GM15510 (cell line): ENCODE results near the gene ZMIZ1.

Source experiments
- POLR2A ChIP-seq: IDR thresholded peaks from 3 replicates; pipeline ENCODE4 v1.6.1; 2011; ENCODE audit warnings: borderline replicate concordance; ENCODE audit not compliant: insufficient read length; ENCODE audit errors: extremely low read depth

Gene ZMIZ1

DNA sequence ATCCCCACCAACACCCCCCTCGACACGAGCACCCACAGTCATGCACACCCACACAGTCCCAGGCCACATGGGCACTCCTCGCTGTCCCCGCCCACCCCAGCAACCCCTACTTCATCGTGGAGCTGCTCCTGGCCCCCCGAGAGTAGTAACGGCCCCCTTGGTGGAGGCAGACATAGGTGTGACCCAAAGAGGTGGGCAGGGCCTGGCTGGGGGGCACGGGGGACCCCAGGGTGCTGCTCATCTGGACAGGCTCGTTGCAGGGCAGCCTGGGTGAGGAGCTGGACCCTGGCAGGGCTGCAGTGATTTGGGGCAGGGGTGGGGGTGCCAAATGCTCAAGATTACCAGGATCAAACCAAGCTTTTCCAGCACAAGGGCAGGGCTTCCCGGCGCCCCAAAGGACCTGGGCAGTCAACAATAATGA lies 42.4 kb upstream of the ZMIZ1 start:
- no peak for TF ChIP-seq POLR2A

DNA sequence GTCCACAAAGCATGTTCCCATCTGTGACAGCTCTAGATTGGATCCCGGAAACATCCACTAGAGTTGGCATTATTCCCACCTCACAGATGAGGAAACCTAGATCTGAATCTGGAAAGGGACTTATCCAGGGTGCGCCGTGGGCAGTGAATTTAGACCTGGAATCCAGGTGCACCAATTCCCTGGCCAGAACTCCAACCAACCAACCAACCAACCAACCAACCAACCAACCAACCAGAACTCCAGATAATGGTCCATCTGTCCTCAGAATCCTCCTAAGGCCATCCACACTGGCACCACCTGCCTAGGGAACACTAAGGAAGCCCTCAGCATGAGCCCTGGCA lies 42.0 kb upstream of the ZMIZ1 start:
- TF ChIP-seq POLR2A: no peak

DNA sequence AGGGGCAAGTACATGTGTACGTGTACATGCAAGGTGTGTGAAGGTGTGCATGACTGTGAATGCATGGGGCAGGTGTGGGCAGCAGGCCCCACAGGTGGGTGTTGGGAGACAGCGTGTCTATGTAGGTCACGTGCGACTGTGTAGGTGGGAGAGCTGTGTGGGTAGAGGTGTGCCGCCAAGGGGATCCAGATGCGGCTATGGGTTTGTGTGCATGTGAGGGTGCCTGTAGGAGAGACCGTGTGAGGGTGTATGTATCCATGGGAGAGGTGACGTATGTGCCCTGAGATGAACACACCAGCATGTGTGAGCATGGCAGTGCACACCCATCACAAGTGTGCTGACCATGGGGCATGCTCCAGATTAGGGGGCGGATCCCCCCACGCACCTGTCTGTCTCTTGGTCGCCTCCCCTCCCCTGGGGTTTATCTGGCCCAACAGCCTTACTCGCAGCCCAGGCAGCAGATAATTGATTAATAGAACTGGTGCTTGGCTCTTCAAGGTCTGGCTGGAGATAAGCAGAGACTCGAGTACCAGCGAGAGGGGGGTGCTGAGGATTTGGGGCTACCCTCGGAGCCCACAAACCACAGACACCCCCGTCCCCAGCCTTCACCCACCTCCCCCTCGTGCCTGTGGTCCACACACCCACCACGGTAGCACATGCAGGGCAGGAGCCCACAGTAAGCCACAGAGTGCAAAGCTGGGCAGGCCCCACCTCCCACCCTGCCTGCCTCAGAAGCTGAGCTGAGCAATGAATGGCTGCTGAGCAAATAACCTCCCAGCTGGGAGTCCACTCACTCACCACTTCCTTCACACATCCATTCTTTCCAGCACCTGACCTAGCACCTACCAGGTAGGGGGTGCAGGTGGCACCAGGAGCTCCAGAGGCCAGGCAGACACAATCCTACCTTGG lies 41.4 kb upstream of the ZMIZ1 start:
- TF ChIP-seq POLR2A: no peak

DNA sequence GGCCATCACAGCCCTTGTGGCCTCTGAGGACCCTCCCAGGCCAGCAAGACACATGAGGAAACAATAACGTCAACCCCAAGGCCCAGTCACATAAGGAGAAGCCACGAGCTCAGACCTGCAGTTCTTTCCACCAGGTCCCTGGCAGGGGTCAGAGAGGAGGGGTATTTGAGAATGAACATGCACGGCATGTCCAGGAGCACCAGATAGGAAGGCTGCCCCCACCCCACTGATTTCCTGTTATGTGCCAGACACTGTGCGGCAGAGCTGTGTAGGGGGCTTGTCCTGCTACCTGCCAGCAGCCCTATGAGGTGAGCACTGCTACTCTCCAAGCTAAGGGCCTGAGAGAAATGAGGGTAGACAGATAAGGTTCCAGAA lies 40.7 kb upstream of the ZMIZ1 start:
- TF ChIP-seq POLR2A: no peak

DNA sequence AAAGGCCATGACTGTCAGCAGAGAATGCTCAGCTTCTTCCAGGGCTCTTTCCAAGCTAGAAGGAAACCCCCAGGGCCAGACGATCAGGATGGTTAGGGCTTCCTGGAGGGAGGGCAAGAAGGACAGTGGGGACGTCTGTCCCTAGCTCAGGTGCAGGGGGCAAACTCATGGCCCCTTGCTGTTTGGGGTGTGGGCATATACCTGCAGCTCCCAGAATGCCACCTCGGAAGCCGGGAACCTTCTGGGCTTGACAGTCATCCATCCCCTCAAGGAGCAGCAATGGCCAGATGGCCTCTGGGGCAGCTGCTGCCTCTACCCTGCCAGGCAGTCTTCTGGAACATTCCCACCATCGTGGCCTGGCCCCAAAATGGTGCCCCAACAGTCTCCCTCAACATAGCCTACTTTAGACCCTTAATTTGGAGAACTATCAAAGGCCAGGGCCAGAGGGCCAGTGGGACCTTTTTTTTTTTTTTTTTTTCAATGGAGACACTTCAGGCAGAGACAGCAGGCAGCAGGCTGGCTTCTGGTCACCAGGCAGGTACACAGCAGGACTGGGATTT lies 40.2 kb upstream of the ZMIZ1 start:
- no peak for TF ChIP-seq POLR2A

DNA sequence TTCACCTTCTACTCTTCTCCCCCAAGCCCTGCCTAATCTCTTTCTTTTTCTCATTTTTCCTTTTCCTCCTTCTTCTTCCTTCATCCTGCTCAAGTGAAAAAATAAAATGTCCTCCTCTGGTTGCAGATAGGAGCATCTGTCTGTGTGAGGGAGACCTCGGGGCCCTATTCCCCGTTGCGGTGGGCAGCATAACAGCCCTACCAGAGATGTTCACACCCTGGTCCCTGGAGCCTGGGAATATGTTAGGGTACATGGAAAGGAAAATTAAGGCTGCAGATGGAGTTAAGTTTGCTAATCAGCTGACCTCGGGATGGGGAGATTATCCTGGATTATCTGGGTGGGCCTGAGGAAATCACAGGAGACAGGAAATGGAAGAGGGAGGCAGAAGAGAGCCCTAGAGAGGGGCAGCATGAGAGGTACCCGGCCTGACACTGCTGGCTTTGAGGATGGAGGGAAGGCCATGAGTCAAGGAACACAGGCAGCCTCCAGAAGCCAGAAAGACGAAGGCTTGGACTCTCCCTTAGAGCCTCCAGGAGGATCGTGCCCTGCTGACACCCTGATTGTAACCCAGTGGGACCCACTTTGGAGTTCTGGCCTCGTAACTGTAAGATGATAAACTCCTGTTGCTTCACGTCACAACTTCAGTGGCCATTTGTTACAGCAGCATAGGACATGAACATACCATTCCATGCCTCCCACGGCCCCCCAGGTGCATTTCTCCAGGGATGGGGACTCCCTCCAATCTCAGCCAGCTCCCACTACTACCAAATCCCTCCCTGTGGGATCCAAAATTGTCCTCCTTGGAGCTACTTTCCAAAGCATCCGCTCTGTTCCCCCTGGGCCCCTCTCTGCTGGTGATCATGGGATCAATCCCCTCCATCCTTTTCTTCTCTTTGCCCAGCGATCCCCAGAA lies 39.0 kb upstream of the ZMIZ1 start:
- TF ChIP-seq POLR2A: no peak

DNA sequence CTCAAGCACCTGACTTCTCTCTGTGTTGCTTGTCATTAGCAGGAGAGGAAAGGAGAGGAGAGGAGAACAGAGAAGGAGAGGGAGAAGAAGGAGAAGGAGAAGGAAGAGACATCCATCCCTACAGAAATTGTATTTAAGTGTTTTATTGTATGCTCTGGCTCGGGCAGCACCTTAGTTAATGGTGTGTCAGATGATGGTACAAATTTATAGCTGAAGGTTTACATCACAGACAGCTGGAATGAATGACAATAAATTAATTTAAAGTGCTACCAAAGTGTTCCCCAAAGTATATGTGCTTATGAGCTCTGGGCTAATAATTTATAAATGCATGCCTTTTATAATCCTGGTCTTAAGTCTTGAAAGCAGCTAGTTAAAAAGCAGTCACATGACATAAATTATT lies 38.1 kb upstream of the ZMIZ1 start:
- TF ChIP-seq POLR2A: no peak

DNA sequence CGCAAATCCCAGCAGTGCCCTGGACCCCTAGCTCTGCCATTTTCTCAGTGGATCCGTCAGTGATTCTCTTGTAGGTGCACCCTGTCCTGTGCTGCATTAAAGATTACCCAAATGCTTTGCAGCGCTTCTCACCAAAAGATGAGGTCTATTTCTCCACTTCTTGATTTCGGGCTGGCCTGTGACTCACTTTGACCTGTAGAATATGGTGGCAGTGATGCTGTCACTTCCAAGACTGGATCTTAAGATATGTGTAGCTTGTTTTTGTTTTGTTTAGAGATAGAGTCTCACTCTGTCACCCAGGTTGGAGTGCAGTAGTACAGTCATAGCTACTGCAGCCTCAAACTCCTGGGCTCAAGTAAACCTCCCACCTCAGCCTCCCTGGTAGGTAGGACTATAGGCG lies 37.0 kb upstream of the ZMIZ1 start:
- TF ChIP-seq POLR2A: no peak

DNA sequence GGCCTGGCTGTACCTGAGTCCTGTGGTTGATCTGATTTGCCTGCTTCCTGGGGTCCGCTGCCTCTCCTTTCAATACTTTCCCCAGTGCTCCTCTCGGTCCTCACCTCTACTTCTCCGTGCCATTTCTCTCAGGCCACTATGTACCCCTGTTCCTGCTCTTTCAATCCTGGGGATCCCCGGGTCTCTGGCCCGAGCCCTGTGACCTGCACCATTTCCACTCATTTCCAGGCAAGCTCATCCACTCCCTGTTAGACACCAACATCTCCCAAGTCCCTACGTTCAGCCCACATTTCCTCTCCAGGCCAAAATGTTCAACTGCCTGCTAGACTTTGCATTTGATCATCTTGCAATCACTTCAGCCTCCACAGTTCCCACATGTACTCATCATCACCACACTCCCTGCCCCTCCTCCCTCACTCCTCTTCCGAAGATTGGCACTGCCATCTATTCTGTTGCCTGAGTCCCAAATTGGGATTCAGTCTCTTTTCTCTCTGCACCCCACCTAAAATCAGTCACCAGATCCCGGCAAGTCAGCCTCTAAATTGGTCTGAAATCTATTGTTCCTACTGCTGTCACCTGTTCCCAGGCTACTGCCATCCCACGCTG lies 34.4 kb upstream of the ZMIZ1 start:
- TF ChIP-seq POLR2A: no peak

DNA sequence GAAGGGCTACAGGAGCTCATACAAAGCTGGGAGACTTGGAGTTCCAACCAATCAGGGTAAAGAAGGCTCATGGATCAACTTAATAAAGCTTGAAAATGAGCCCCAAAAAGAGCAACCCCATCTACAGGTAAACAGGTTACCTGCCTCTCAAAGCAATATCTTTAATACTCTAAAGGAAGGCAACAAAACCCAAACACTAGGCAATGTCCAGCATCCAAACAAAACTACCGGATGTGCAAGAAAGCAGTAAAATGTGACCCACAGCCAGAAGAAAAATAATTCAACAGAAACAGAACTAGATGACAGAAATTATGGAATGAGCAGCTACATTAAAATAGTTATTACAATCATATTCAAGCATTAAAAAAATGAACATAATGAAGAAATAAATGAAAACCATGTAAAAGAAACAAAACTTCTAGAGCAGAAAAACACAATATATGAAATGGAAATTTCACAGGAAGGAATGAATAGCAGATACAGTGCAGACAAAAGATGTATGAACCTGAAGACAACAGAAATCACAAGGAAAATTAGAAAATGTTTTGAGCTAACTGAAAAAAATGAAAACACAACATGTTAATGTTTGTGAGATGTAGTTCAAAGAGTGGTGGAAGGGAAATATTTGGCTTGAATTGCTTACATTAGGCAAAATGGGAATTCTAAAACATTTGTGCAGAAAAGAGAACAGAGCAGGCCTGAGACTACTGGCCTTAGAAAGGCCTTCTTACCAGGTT lies 30.5 kb upstream of the ZMIZ1 start:
- no peak for TF ChIP-seq POLR2A

DNA sequence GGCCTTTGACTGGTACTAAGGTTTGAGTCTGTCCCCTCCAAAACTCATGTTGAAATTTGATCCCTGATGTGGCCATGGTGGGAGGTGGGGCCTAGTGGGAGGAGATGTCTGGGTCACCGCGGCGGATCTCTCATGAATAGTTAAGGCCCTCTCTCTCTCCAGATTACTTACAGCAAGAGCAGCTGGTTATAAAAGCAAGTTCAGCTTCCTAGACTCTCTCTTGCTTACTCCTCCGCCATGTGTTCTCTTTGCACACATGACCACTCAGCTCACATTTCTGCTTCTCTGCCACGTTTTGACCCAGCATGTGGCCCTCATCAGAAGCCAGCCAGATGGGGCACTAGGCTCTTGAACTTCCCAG lies 29.9 kb upstream of the ZMIZ1 start:
- TF ChIP-seq POLR2A: no peak

DNA sequence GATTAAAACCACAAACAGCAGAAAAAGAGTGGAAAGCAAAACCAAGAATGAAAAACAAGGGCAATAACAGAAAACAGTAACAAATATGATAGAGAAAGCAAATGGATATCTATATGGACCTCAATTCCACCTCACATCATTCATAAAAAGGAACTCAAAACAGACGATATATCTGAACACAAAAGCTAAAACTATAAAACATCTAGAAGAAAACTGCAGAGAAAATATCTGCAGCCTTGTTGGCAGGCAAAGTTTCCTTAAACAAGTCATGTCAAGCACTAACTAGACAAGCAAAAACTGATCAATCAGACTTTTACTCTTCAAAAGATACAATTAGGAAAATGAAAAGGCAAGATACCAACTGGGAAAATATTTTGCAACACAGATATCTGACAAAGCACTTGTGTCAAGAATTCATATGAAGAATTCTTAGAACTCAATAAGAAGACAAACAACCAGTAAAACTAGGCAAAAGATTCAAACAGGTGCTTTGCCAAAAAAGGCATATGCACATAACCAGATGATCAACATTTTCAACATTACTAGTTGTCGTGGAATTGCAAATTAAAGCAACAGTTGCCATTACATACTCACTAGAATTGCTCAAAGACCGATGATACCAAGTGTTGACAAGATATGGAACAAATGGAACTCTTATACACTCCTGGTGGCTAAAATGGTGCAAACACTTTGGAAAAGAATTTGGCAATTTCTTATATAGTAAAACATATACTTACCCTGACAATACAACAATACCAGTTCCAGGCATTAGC lies 25.9 kb upstream of the ZMIZ1 start:
- TF ChIP-seq POLR2A: no peak

DNA sequence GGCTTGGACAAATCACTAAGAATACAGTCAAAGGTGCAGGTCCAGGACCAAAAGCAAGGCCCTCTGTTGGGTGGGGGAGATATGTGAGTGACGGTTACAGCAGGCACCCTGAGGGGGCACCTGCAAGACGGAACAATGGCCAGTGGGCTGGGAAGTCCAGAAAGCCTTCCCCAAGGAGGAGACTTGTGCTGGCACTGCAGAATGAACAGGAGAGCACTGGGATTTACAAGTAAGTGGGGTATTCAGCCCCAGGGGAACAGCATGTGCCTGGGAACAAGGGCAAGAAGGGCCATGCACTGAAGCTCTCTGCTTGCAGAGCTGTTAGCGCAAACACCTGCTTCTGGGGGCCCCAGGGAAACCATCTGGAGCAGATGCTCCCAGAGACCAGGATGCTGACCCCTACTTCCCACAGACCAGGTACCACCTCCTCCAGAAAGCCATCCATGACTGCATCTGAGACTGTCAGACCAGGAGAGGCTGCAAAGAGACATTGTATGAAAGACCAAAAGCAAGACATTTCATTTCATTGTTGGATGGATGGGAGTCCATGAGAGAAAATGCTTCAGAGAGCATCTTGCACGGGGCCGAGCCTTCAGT lies 24.6 kb upstream of the ZMIZ1 start:
- no peak for TF ChIP-seq POLR2A
